Esophagus (tissue), 2 donors: ENCODE results near the gene RELA. TPM values are rescaled to one million over a fixed set of nuclear protein-coding genes. Genes with fewer than 3 reads are reported as not detected.
"Not testable (repeated sequence)": the region's sequence is repeated elsewhere in the genome, so short reads cannot be mapped to it uniquely, and the experiment has no call there.

ENCODE experiments used
- H3K27ac ChIP-seq, 2 donors: one replicate each; pipeline ENCODE4 v1.5.1; 2013; ENCODE audit warnings: low read depth in 2 of 2, mild to moderate bottlenecking in 2 of 2, inconsistent platforms in 1 of 2, low read length in 1 of 2, moderate library complexity in 1 of 2
- H3K27me3 ChIP-seq, 2 donors: one replicate each; pipeline ENCODE4 v1.6.1; 2013; ENCODE audit warnings: low read length in 2 of 2, control low read depth in 1 of 2, mild to moderate bottlenecking in 1 of 2; ENCODE audit not compliant: insufficient read depth in 2 of 2, control insufficient read depth in 1 of 2
- H3K36me3 ChIP-seq, 2 donors: one replicate each; pipeline ENCODE4 v1.6.1; 2013; ENCODE audit warnings: low read length in 1 of 2; ENCODE audit not compliant: control insufficient read depth in 2 of 2, insufficient read depth in 2 of 2
- H3K4me1 ChIP-seq, 2 donors: one replicate each; pipeline ENCODE4 v1.6.1; 2013; ENCODE audit warnings: low read length in 1 of 2; ENCODE audit not compliant: control insufficient read depth in 2 of 2, insufficient read depth in 2 of 2
- H3K4me3 ChIP-seq, 2 donors: one replicate each; pipeline ENCODE4 v1.5.1; 2013; ENCODE audit warnings: low read length in 2 of 2, mild to moderate bottlenecking in 2 of 2, low read depth in 1 of 2, moderate library complexity in 1 of 2
- H3K9me3 ChIP-seq, 2 donors: one replicate each; pipeline ENCODE4 v1.6.1; 2013; ENCODE audit warnings: mild to moderate bottlenecking in 2 of 2, low read depth in 1 of 2, low read length in 1 of 2, moderate library complexity in 1 of 2; ENCODE audit not compliant: control insufficient read depth in 2 of 2, insufficient read depth in 1 of 2
- WGBS, 2 donors: extraction: QIAGEN DNeasy Blood & Tissue Kit; methylation state at CpG; one replicate each; pipeline ENCODE4 v1.1.7; 2013; 5-methylcytosine and 5-hydroxymethylcytosine counted together
- polyA plus RNA-seq, 2 donors: library from polyadenylated mRNA; stranded (reverse); fragments of 200-250 nt; gene quantifications; one replicate each; pipeline ENCODE4 v1.2.3, GENCODE V29; 2013
- donor health status: healthy with polysubstance abuse.
- donor health status: Bipolar disorder and iron deficiency.

Gene RELA
- polyA plus RNA-seq, 2 donors = 39.6 to 40.0 TPM

- WGBS, 2 donors = 76 to 77% methylated on average over 3 of the region's 3 CpGs
- Histone ChIP-seq H3K4me1 (peaks cover 0 to 2% of the 10 kb centered on the region in 2 donors), H3K27me3 (no peaks in the 10 kb centered on the region), H3K9me3 (no peaks in the 10 kb centered on the region), H3K36me3 (no peaks in the 10 kb centered on the region), H3K27ac (no peak overlapping the region), H3K4me3 (no peak overlapping the region)
These were observed 37.7 kb upstream of the RELA start for GRCh38 chr11:65700399-65700798.

- Histone ChIP-seq H3K4me3 (no peak overlapping the region), H3K4me1 (peaks cover 0 to 3% of the 10 kb centered on the region in 2 donors), H3K9me3 (no peaks in the 10 kb centered on the region), H3K27ac (no peak overlapping the region), H3K36me3 (no peaks in the 10 kb centered on the region), H3K27me3 (no peaks in the 10 kb centered on the region)
- WGBS, 2 donors = 81 to 83% methylated on average over 7 of the region's 7 CpGs
These were observed 36.6 kb upstream of the RELA start for GRCh38 chr11:65699306-65699705.

GRCh38 chr11:65698205-65698604 is 35.5 kb upstream of the RELA start:
- WGBS, 2 donors = 47 to 49% methylated on average over 8 of the region's 8 CpGs
- Histone ChIP-seq H3K36me3 (no peaks in the 10 kb centered on the region), H3K4me3 (no peak overlapping the region), H3K27ac (peak overlapping the region in 1 of 2 donors; percentile 37), H3K27me3 (no peaks in the 10 kb centered on the region), H3K4me1 (peaks cover 0 to 6% of the 10 kb centered on the region in 2 donors), H3K9me3 (no peaks in the 10 kb centered on the region)

GRCh38 chr11:65696802-65697552 is 34.3 kb upstream of the RELA start:
- WGBS, 2 donors = 86 to 87% methylated on average over 5 of the region's 5 CpGs

GRCh38 chr11:65695459-65696241 is 32.9 kb upstream of the RELA start:
- Histone ChIP-seq H3K27me3 (no peaks in the 10 kb centered on the region), H3K4me3 (no peak overlapping the region), H3K4me1 (peaks cover 0 to 6% of the 10 kb centered on the region in 2 donors), H3K9me3 (no peaks in the 10 kb centered on the region), H3K36me3 (no peaks in the 10 kb centered on the region), H3K27ac (peak overlapping the region; percentile 15 to 16)
- WGBS, 2 donors = 61 to 63% methylated on average over 12 of the region's 12 CpGs

More at GRCh38 chr11:65696802-65697552, 34.3 kb upstream of the RELA start:
- H3K9me3 ChIP-seq = no peaks in the 10 kb centered on the region
- no peak overlapping the region for H3K27ac ChIP-seq
- peaks cover 0 to 6% of the 10 kb centered on the region in 2 donors for H3K4me1 ChIP-seq
- H3K36me3 ChIP-seq = no peaks in the 10 kb centered on the region
- no peak overlapping the region for H3K4me3 ChIP-seq
- no peaks in the 10 kb centered on the region for H3K27me3 ChIP-seq

- H3K36me3 ChIP-seq = no peaks in the 10 kb centered on the region
- peak overlapping the region in 1 of 2 donors; percentile 47 for H3K27ac ChIP-seq
- H3K4me1 ChIP-seq = peaks cover 0 to 4% of the 10 kb centered on the region in 2 donors
- no peaks in the 10 kb centered on the region for H3K9me3 ChIP-seq
- no peaks in the 10 kb centered on the region for H3K27me3 ChIP-seq
- H3K4me3 ChIP-seq = no peak overlapping the region
- WGBS, 2 donors = 55 to 64% methylated on average over 11 of the region's 11 CpGs
These were observed 29.7 kb upstream of the RELA start for GRCh38 chr11:65692367-65692766.

GRCh38 chr11:65691847-65692246 is 29.1 kb upstream of the RELA start:
- H3K9me3 ChIP-seq, H3K36me3 ChIP-seq, H3K27ac ChIP-seq, H3K4me1 ChIP-seq, H3K4me3 ChIP-seq, H3K27me3 ChIP-seq: not testable (repeated sequence)
- 90% methylated on average over 8 of the region's 8 CpGs for WGBS, 2 donors

- no peaks in the 10 kb centered on the region for H3K9me3 ChIP-seq
- WGBS, 2 donors = 77% methylated on average over 8 of the region's 8 CpGs
- H3K4me1 ChIP-seq = no peaks in the 10 kb centered on the region
- no peak overlapping the region for H3K4me3 ChIP-seq
- H3K27me3 ChIP-seq = no peaks in the 10 kb centered on the region
- H3K36me3 ChIP-seq = no peaks in the 10 kb centered on the region
- H3K27ac ChIP-seq = peak overlapping the region in 1 of 2 donors; percentile 55
These were observed 23.3 kb upstream of the RELA start for GRCh38 chr11:65685981-65686380.

- 81 to 82% methylated on average over 6 of the region's 6 CpGs for WGBS, 2 donors
- H3K27me3 ChIP-seq, H3K4me3 ChIP-seq, H3K36me3 ChIP-seq, H3K4me1 ChIP-seq, H3K9me3 ChIP-seq, H3K27ac ChIP-seq: not testable (repeated sequence)
These were observed 20.8 kb upstream of the RELA start for GRCh38 chr11:65683480-65683879.
